GM21528 (cell line): ENCODE measurements around the gene OCSTAMP.

Source experiments
- ATAC-seq: cut with Tn5 transposase; IDR thresholded peaks from one replicate; pipeline ENCODE4 v1.9.1; 2021; ENCODE audit warnings: mild to moderate bottlenecking, moderate library complexity; ENCODE audit not compliant: unreplicated experiment, low FRiP score

OCSTAMP gene

GRCh38 chr20:46550461-46550860 is at the start of gene OCSTAMP:
Gene OCSTAMP, minus strand, starts transcription at chr20:46550654. Its CDS starts 94 bp downstream, at chr20:46550560.
- ATAC-seq: no peak

- no peak for ATAC-seq
Measured at GRCh38 chr20:46599227-46599987, 49.0 kb upstream of the OCSTAMP start.

GRCh38 chr20:46595933-46596332 is 45.5 kb upstream of the OCSTAMP start:
- no peak for ATAC-seq

- no peak for ATAC-seq
Measured at GRCh38 chr20:46594725-46595124, 44.3 kb upstream of the OCSTAMP start.

- no peak for ATAC-seq
Measured at GRCh38 chr20:46592580-46593362, 42.3 kb upstream of the OCSTAMP start.

- no peak for ATAC-seq
Measured at GRCh38 chr20:46590443-46590842, 40.0 kb upstream of the OCSTAMP start.

- ATAC-seq: no peak
Measured at GRCh38 chr20:46588532-46589511, 38.4 kb upstream of the OCSTAMP start.

GRCh38 chr20:46587986-46588385 is 37.5 kb upstream of the OCSTAMP start:
- ATAC-seq: no peak

GRCh38 chr20:46586724-46587123 is 36.3 kb upstream of the OCSTAMP start:
- no peak for ATAC-seq

- ATAC-seq: no peak
Measured at GRCh38 chr20:46584508-46584907, 34.1 kb upstream of the OCSTAMP start.

GRCh38 chr20:46583411-46584214 is 33.2 kb upstream of the OCSTAMP start:
- ATAC-seq: no peak

- no peak for ATAC-seq
Measured at GRCh38 chr20:46582648-46583047, 32.2 kb upstream of the OCSTAMP start.

GRCh38 chr20:46581391-46581790 is 30.9 kb upstream of the OCSTAMP start:
- ATAC-seq: no peak

GRCh38 chr20:46580613-46581205 is 30.3 kb upstream of the OCSTAMP start:
- no peak for ATAC-seq

GRCh38 chr20:46578745-46579144 is 28.3 kb upstream of the OCSTAMP start:
- no peak for ATAC-seq

GRCh38 chr20:46576774-46577395 is 26.4 kb upstream of the OCSTAMP start:
- no peak for ATAC-seq

- ATAC-seq: no peak
Measured at GRCh38 chr20:46575937-46576461, 25.5 kb upstream of the OCSTAMP start.

- ATAC-seq: no peak
Measured at GRCh38 chr20:46575394-46575793, 24.9 kb upstream of the OCSTAMP start.
